HCT116 (cell line): ENCODE data around the gene MCOLN3.

ENCODE experiments used
- CEBPB ChIP-seq: IDR thresholded peaks from 2 replicates; pipeline ENCODE4 v1.6.1; 2012; ENCODE audit warnings: low read depth
- EGR1 ChIP-seq: IDR thresholded peaks from 2 replicates; pipeline ENCODE4 v1.6.1; 2012; ENCODE audit warnings: low read depth
- POLR2A ChIP-seq: IDR thresholded peaks from 2 replicates; pipeline ENCODE4 v1.7.0; 2011; ENCODE audit warnings: borderline replicate concordance; ENCODE audit not compliant: insufficient read depth, insufficient read length; ENCODE audit errors: extremely low read depth
- POLR2AphosphoS5 ChIP-seq: IDR thresholded peaks from 2 replicates; pipeline ENCODE4 v1.6.1; 2011; ENCODE audit warnings: mild to moderate bottlenecking, low read depth, low read length, moderate library complexity
- RAD21 ChIP-seq: IDR thresholded peaks from 2 replicates; pipeline ENCODE4 v1.6.1; 2012; ENCODE audit warnings: low read depth, mild to moderate bottlenecking
- REST ChIP-seq: IDR thresholded peaks from 2 replicates; pipeline ENCODE4 v1.6.1; 2012; ENCODE audit warnings: low read depth
- YY1 ChIP-seq: IDR thresholded peaks from 2 replicates; pipeline ENCODE4 v1.6.1; 2011; ENCODE audit warnings: low read length, low read depth, moderate library complexity, mild to moderate bottlenecking; ENCODE audit not compliant: insufficient replicate concordance; ENCODE audit errors: extremely low read depth
- ZNF274 ChIP-seq: fragments of 200-500 bp; sonication (Bioruptor generic); IDR thresholded peaks from 2 replicates; pipeline ENCODE4 v1.6.1; 2014; ENCODE audit warnings: mild to moderate bottlenecking, low read depth, low read length, inconsistent platforms
- TF ChIP-seq, protein P1 (sequence below), 3 experiments: fragments of 200-600 bp in 1 of 3; sonication (generic) in 1 of 3; IDR thresholded peaks in 2 of 3; conservative IDR thresholded peaks in 1 of 3; 2 replicates each; pipeline ENCODE4 v1.5.1; 2012 to 2017; ENCODE audit warnings: low read depth in 2 of 3, low read length in 2 of 3, antibody characterized with exemption in 1 of 3, borderline replicate concordance in 1 of 3, control low read depth in 1 of 3, mild to moderate bottlenecking in 1 of 3, mixed read lengths in 1 of 3, mixed run types in 1 of 3, moderate library complexity in 1 of 3; ENCODE audit not compliant: insufficient read depth in 1 of 3

DNA sequence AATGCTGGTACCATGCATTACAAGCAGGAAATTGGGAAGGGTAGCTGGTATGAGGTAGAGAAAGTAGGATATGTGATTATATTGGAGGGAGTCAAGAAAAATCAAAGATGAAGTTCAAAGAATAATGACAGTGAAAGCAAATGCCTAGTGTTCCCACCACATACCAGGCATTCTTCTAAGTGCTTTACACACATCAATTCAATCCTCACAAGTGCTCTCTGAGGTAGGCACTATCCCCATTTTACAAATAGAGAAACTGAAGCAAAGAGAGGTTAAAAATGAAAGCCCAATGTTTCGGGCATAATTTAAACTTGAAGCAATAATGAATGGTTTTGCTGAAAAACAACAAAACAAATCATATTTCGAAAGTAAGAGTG, 40.1 kb upstream of the MCOLN3 start:
- TF ChIP-seq POLR2A, result no peak
- TF ChIP-seq, protein P1, sequence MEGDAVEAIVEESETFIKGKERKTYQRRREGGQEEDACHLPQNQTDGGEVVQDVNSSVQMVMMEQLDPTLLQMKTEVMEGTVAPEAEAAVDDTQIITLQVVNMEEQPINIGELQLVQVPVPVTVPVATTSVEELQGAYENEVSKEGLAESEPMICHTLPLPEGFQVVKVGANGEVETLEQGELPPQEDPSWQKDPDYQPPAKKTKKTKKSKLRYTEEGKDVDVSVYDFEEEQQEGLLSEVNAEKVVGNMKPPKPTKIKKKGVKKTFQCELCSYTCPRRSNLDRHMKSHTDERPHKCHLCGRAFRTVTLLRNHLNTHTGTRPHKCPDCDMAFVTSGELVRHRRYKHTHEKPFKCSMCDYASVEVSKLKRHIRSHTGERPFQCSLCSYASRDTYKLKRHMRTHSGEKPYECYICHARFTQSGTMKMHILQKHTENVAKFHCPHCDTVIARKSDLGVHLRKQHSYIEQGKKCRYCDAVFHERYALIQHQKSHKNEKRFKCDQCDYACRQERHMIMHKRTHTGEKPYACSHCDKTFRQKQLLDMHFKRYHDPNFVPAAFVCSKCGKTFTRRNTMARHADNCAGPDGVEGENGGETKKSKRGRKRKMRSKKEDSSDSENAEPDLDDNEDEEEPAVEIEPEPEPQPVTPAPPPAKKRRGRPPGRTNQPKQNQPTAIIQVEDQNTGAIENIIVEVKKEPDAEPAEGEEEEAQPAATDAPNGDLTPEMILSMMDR (IDR thresholded peaks at IDR 0.05 in 2 of 3, conservative IDR thresholded peaks at IDR 0.05 in 1 of 3; ENCODE audit: borderline replicate concordance in 1 of 3, insufficient read depth in 1 of 3, low read depth in 2 of 3, low read length in 2 of 3), result no peak
- TF ChIP-seq EGR1, result no peak
- TF ChIP-seq REST, result no peak
- no peak for TF ChIP-seq POLR2AphosphoS5
- no peak for TF ChIP-seq ZNF274
- no peak for TF ChIP-seq YY1
- no peak for TF ChIP-seq RAD21
- TF ChIP-seq CEBPB, result no peak
